ENCODE results near the gene GPR142.

GRCh38 chr17:74359916-74360315 is 7.4 kb upstream of the GPR142 start:
- no peak for TF ChIP-seq CTCF (IDR thresholded peaks at IDR 0.05)
- TF ChIP-seq POLR2A (IDR thresholded peaks at IDR 0.05): no peak
